ENCODE results near the gene CHL1.

CHL1 gene

GRCh38 chr3:288417-288816, 91.9 kb downstream of the CHL1 start:
- no peak for FAIRE-seq

GRCh38 chr3:291028-291427, 94.5 kb downstream of the CHL1 start:
- FAIRE-seq, result no peak

DNA sequence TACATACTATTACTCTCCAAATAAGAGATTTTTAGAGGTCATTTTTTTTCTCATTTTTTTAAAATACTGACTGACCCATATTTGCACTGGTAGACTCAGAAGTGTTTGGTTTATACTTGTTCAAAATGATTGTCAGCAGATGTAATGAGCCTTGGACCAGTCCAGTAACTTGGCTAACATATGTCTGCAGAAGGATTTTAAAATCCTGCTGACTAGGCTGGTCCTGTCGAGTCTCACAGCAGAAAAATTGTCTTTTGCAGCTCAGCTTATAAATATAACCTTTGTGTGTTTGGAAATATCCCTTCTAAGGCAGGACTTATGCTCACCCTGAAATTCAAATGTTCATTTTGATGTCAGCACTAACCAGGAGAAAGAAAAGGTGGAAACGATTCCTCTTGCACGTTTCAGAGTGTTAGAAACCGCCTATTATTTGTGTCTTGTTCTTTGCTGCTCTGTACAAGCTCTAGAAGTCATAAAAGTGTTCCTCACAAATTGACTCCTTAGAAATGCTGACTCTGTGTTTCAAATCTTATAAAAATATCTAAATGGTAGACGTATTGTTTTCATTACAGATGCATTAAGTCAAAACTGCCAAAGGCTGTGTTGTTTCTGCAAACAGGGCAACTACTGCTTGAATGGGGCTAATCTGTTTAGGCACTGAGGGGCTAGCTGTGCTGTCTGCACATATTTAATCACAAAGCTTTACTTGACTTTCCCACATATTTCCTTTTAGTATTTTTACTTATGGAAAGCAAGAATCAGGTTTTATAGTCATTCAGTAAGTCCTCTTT, 95.3 kb downstream of the CHL1 start:
- no peak for FAIRE-seq

DNA sequence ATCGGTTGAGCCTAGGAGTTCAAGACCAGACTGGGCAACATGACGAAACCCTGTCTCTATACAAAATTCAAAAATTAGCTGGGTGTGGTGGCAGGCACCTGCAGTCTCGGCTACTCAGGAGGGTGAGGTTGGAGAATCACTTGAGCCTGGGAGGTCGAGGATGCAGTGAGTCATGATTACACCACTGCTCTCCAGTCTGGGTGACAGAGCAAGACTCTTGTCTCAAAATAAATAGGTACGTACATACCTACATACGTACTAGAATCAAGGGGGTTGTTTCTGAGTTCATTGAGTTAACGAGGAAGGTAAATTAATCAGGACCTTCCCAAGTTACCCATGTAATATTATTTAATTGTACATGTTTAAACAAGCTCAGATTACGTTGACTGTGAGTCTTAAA, 97.5 kb downstream of the CHL1 start:
- no peak for FAIRE-seq

DNA sequence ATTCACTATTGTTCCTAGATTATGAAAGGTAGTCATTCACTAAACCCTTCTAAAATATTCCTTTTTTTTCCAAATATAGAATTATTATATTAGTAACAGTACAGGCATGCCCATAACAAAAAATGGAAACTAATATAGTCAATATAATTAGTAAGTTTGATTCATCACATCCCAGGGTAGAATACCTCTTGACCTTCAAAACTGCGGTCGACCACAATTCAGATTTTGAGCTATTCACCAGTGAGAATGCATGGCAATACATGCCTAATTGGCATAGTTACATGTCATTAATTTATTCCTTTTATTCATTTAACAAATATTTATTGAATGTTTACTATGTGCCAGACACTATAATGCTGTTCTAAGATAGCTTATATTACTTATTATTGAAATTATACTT, 98.0 kb downstream of the CHL1 start:
- FAIRE-seq, result no peak

DNA sequence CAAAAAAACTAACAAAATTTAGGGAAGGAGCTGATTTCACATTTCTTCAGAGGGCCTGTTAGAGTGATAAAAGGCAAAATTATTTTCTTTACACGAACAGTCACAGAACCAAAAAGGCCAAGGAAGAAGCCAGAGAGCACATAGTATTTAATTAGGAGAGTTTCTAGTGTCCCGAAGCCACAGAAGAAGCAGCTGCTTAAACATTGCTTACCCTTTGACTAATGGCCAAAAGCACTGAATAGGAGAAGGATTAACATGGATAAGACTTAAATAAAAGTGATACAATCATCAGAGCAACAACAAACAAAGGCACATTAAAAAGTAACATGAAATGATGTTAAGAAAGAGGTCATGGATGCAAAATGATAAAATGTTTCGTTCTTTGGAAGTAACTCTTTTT, 98.6 kb downstream of the CHL1 start:
- FAIRE-seq, result no peak

GRCh38 chr3:297585-297984, 101.0 kb downstream of the CHL1 start:
- no peak for FAIRE-seq

DNA sequence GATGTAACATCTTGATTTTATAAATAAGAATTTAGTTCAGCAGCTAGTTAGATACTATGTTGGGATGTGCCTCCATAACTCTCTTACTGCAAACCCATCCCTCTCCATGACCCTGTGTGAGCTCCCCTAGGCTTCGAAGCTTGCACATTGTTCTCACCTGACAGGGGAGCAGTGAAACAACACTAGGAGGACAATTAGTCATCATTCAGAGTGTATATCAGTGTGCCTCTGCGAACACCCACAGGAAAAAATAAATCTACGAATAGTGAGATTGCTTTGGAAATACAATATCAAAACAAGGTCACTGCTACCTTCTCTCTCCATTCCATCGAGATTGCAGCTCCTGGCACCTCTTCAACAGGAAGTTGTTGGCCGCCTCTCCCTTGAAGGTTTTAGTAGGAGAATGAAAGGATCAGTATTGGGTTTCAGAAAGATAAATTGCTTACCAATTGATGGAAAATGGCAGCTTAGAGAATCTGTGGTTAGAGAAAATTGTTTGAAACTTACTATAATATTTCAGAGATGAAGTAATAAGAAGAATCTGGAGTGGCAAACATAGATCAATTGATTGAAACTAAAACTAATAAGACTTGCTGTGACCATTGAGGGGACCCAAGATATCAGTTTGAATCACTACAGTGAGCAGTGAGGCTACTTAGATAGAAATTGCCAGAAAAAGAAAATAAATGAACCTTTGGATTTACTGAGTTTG, 103.2 kb downstream of the CHL1 start:
- no peak for FAIRE-seq

DNA sequence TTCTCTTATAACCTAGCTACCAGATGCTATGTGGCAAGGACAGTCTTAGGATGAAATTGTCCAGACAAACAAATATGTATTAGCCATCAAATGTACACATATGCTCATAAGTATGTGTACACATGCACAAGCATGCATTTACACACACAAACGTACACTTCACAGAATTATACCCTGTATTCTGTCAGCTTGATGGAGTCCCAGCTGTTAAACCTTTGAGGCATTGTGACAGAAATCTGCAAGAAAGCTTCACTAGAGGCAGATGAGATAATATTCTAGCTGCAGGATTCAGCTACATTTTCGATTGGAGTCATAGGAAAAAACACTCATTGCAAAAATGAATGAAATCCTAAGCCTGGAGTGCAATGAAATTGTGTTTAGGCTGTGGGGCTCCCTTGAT, 110.6 kb downstream of the CHL1 start:
- FAIRE-seq, result no peak

- FAIRE-seq, result no peak
Measured at GRCh38 chr3:308597-309321, 112.2 kb downstream of the CHL1 start.

DNA sequence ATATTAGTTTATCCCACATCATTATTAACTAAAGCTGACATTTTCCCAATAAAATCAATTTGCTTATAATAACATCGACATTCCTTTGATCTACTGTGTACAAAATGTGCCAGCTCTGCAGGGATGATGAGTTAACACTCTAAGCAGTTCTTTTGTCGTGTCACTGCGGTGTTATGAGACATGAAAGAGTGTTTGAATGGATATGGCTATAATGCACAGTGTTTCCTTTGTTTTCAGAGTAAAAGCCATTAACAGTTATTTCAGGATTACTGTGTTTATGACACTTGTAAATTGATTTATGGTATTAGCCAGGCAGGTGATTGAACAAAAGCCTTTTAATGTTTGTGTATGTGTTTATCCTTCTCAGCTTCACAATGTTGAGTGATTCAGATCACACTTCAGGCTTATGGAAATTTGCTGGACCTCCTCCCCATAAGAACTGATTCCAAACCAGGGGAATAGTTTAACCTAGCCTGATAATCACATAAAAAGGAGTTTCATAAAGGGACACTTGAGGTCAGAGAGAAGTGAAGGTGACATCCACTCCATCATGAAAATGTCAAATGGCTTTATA, 115.7 kb downstream of the CHL1 start:
- FAIRE-seq, result no peak

GRCh38 chr3:312911-313310, 116.3 kb downstream of the CHL1 start:
- no peak for FAIRE-seq

DNA sequence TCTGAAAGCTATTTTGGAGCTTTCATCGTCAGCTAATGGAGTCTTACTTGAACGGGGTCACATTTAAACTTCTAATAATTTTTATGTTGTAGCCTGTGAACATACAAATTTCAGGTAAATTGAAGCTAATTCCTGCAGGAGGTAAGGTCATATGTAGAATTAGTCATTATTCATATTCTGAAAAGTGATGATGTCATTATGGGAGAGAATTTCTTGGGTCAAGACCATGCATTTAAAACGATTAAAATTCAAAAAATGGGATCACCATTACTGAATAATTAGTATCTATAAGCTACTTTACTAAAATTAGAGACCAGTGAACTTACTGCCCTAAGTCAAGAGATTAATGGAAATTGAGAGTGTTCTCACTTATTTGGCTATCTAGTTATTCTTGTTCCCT, 120.4 kb downstream of the CHL1 start:
- FAIRE-seq, result no peak

DNA sequence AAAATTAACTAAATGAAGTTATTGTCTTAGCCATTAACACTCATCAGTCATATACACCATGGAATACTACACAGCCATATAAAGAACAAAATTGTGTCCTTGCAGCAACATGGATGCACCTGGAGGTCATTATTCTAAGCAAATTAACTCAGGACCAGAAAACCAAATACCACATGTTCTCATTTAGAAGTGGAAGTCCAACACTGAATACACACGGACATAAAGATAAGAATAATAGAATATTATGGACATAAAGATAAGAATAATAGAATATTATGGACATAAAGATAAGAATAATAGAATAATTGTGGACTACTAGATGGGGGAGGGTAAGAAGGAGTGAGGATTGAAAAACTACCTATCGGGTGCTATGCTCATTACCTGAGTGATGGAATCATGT, 122.3 kb downstream of the CHL1 start:
- FAIRE-seq, result no peak

- no peak for FAIRE-seq
Measured at GRCh38 chr3:324423-324822, 127.9 kb downstream of the CHL1 start.

DNA sequence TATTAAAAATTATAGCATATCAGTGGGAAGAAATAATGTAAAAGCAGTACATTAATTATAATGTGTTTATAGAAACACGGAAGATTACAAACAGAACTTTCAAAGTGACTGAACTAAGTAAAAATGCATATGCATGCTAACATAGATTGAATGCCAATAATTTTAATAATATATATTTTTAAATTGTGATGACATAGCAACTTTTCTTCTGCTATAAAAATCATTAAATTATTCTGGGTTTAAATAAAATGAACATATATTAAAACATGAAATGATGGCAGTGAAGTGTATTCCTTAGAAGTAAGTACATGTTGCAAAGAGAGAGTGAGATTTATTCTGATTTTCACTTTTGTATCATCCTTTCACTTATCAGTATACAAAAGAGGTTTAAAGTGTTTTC, 128.9 kb downstream of the CHL1 start:
- FAIRE-seq, result no peak

GRCh38 chr3:330494-331115, 134.0 kb downstream of the CHL1 start:
- no peak for FAIRE-seq

DNA sequence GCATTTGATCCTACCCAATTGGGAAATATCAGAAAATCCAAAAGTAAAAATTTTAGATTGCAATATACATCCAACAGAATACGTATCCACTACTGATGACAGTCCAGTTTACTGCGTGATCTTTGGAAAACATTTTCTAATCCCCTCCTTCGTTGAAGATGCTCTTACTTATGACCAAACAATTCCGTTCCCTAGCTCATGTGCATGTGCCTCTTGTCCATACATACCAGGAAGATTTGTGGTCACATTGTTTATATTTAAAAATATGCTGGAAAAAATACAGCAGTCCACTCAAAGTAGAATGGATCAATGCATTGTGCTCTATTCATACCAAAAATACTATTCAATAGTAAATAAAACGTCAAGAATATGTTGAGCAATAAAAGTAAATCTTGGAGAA, 135.3 kb downstream of the CHL1 start:
- FAIRE-seq, result no peak

GRCh38 chr3:332701-333100, 136.1 kb downstream of the CHL1 start:
- no peak for FAIRE-seq

- FAIRE-seq, result no peak
Measured at GRCh38 chr3:335240-335639, 138.7 kb downstream of the CHL1 start.

- no peak for FAIRE-seq
Measured at GRCh38 chr3:339351-339750, 142.8 kb downstream of the CHL1 start.

GRCh38 chr3:341998-342397, 145.4 kb downstream of the CHL1 start:
- no peak for FAIRE-seq

- FAIRE-seq, result no peak
Measured at GRCh38 chr3:346186-346585, 149.6 kb downstream of the CHL1 start.
